Heart right ventricle (tissue), 16 donors: Measurements from ENCODE around the gene SLC38A3. TPM values are rescaled to one million over a fixed set of nuclear protein-coding genes. Genes with fewer than 3 reads are reported as not detected.
A peak's percentile ranks its signal among the peaks of the same experiment; 100 is the strongest.

Experiments used
- ATAC-seq, 8 donors: fragments of 200-7000 bp; cut with Tn5 transposase; one replicate each; pipeline ENCODE4 v1.9.1; 2020; ENCODE audit warnings: mild to moderate bottlenecking in 8 of 8, moderate library complexity in 8 of 8, moderate number of reproducible peaks in 1 of 8
- DNase-seq, 2 donors: peaks; one replicate each; pipeline ENCODE4 v3.0.0-alpha.2; 2020
- H3K27ac ChIP-seq, 10 donors: fragments of 200-600 bp; sonication (generic) in 2 of 10; one replicate each; pipeline versions ENCODE4 v1.5.0 to v1.8.0; 2020 to 2022; ENCODE audit warnings: mild to moderate bottlenecking in 3 of 10
- H3K27me3 ChIP-seq, 7 donors: fragments of 200-600 bp; one replicate each; pipeline ENCODE4 v1.8.0; 2021 to 2022; ENCODE audit warnings: mild to moderate bottlenecking in 2 of 7
- H3K36me3 ChIP-seq, 9 donors: fragments of 200-600 bp; sonication (generic) in 1 of 9; one replicate each; pipeline versions ENCODE4 v1.5.0 to v1.8.0; 2020 to 2022; ENCODE audit warnings: mild to moderate bottlenecking in 2 of 9
- H3K4me1 ChIP-seq, 9 donors: fragments of 200-600 bp; sonication (generic) in 1 of 9; one replicate each; pipeline versions ENCODE4 v1.5.0 to v1.8.0; 2020 to 2022; ENCODE audit warnings: mild to moderate bottlenecking in 4 of 9
- H3K4me3 ChIP-seq, 10 donors: fragments of 200-600 bp; sonication (generic) in 2 of 10; one replicate each; pipeline versions ENCODE4 v1.5.0 to v1.8.0; 2020 to 2022; ENCODE audit warnings: mild to moderate bottlenecking in 7 of 10, moderate library complexity in 2 of 10
- H3K9me3 ChIP-seq, 11 donors: fragments of 200-600 bp in 10 of 11; sonication (generic) in 2 of 11; one replicate each; pipeline versions ENCODE4 v1.5.0 to v1.8.0; 2013 to 2022; ENCODE audit warnings: mild to moderate bottlenecking in 2 of 11, control low read depth in 1 of 11, moderate library complexity in 1 of 11
- CTCF ChIP-seq, 9 donors: fragments of 200-600 bp; sonication (generic) in 2 of 9; IDR thresholded peaks; one replicate each; pipeline versions ENCODE4 v1.5.0 to v1.8.0; 2021 to 2022; ENCODE audit warnings: antibody characterized with exemption in 9 of 9, mild to moderate bottlenecking in 5 of 9, moderate library complexity in 1 of 9
- WGBS, 2 donors: extraction: QIAGEN DNeasy Blood & Tissue Kit; methylation state at CpG; one replicate each; pipeline ENCODE4 v1.1.7; 2013; ENCODE audit warnings: inconsistent platforms in 1 of 2; 5-methylcytosine and 5-hydroxymethylcytosine counted together
- intact Hi-C, 10 donors: fragments of 100-400 bp; cut with DNase I; formaldehyde crosslinking; loops; one replicate each; pipeline versions ENCODE4 v1.11.1 to v1.14.2; 2022
- long read RNA-seq, 3 donors: library from polyadenylated mRNA; unstranded; transcript quantifications; one replicate each; pipeline ENCODE4 v2.0.0, GENCODE V29; 2020 to 2021
- polyA plus RNA-seq, 2 donors: library from polyadenylated mRNA; stranded (reverse); fragments of 200-250 nt; gene quantifications; one replicate each; pipeline ENCODE4 v1.2.3, GENCODE V29; 2013
- total RNA-seq, 10 donors: library from RNA; stranded (reverse); fragmentation: NEBNext Ultra II Directional in 3 of 10; extraction: Animal tissue kit (Norgen Biotek cat#: 25700) in 3 of 10; gene quantifications; one replicate each; pipeline versions ENCODE4 v1.2.1 to v1.2.4, GENCODE V29; 2021 to 2023
- donor health status: Arrhythmogenic right ventricular cardiomyopathy.
- donor health status: ischemic (EF 13 %, LVEDD 7.1; RV severe dilation, severe dysfunction).
- donor health status: healthy with polysubstance abuse.
- donor health status: DM: no; HTN: yes; CAD: no.
- donor health status: DM: no; HTN: no; CAD: no.
- donor health status: ischemic (EF 25% LVEDD 6.9; RV normal size, moderate dysfunction).
- donor health status: ischemic (EF 25% LVEDD 5.7; RV mildly dilated, moderate dysfunction).
- donor health status: healthy.
- donor health status: DM: yes; HTN: yes; CAD: no.
- donor health status: Ischemic cardiomyopathy.
- donor health status: ischemic (EF 35%, LVEDD 5.7; RV mildly dilated, moderate dysfunction).
- donor health status: nonischemic (EF 11% LVEDD 7.7; RV severe dilation, severe dysfunction).
- donor health status: DM: yes; HTN: yes; CAD: no.
- donor health status: PGD.
- donor health status: ischemic (EF 29% LVEDD 5.4; RV normal size, mild dysfunction).
- donor health status: nonischemic (EF 23%, LVEDD 6.1; RV moderate dilation, normal function).

SLC38A3 gene
- total RNA-seq (10 to 100 TPM in 7 of 10 donors, 1 to 10 TPM in 3; 6.2 to 16.4 (median 11.2) TPM), polyA plus RNA-seq (10 to 100 TPM in 1 of 2 donors, 1 to 10 TPM in 1; 1.4 to 11.8 TPM)
- long read RNA-seq, donor 1, partial matches to known transcripts: 1 of 2 reads
- long read RNA-seq, donor 1, other reads (novel, unspliced or antisense): 0 of 2 reads
- long read RNA-seq, donor 2, partial matches to known transcripts: 3 of 6 reads
- long read RNA-seq, donor 2, other reads (novel, unspliced or antisense): 2 of 6 reads
- long read RNA-seq, donor 3: 0 reads

DNA sequence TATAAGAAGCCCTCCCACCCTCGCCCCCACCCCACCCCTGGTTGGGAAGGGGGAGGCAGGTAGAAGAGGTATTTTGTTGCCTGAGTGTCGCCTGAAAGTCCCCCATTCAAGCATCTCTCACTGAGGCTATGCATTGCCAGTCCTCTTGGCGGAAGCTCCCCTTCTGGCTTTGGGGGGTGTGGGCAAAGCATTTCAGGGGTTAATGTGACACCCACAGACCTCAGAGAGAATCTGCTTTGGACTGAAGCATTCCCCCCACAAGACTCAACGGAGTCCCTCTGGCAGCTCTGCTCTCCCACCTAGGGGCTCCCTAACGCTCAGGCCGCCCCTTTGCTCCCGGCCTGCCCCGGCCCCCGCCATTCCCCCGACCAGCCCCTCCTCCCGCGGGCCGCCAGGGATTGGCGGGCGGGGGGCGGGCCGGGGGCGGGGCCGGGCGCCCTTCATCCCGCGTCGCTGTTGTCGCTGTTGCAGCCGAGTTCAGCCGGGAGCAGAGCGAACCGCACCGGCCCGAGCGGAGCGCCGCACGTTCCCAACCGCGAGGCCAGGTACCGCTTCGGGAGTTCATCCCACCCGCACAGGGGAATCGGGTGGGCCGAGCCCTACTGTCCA, at the start of gene SLC38A3:
TSS of gene SLC38A3 (plus strand) at position 468 of the 609 bp plus-strand sequence. CDS start 8,929 bp downstream, outside the sequence.
- DNase-seq: peak in 1 of 2 donors; percentile 47
- Histone ChIP-seq H3K4me3 (peak within 1 kb of the TSS in 9 of 10 donors; percentile 36 to 66 (median 59)), H3K36me3 (no peaks in the 10 kb centered on the region), H3K4me1 (peaks cover 0 to 29% (median 19%) of the 10 kb centered on the region in 9 donors), H3K9me3 (no peaks in the 10 kb centered on the region), H3K27ac (peak within 1 kb of the TSS; percentile 10 to 85 (median 74)), H3K27me3 (peaks cover 0 to 61% (median 41%) of the 10 kb centered on the region in 7 donors)
- TF ChIP-seq CTCF (IDR thresholded peaks at IDR 0.05): no peak
- intact Hi-C loops: no loop called here
- 3 to 4% methylated on average over 40 to 41 of the region's 41 CpGs for WGBS, 2 donors
- peak; percentile 71 to 87 (median 78) for ATAC-seq

DNA sequence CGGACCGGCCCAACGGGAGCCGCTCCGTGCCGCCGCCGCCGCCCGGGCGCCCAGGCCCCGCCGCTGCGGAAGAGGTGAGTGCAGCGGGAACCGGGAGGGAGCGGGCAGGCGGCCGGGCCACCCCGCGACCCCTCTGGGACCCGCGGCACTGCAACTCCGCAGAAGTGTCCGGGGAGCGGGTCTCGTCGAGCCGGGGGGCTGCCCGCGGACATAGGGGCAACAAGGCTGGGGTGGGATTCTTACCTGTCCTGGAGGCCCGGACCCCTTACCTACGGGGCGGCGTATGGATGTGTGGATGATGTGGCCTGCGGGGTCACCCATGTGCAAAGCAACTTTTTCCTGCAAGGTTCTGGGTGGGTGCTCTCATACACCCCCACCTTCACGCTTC, 49.6 kb upstream of the SLC38A3 start:
- peaks cover 5 to 51% (median 32%) of the 10 kb centered on the region in 9 donors for H3K4me1 ChIP-seq
- 3 to 4% methylated on average over 33 to 37 of the region's 37 CpGs for WGBS, 2 donors
- peaks cover 0 to 41% (median 0%) of the 10 kb centered on the region in 7 donors for H3K27me3 ChIP-seq
- peak overlapping the region; percentile 19 to 67 (median 60) for H3K4me3 ChIP-seq
- no peak for ATAC-seq
- intact Hi-C loops: loop anchor here in 3 of 10 donors (1.0 to 2.0 kb wide), 3 partner anchors 33 to 35 kb away; no protein-coding TSS in a partner anchor
- peak overlapping the region; percentile 68 to 91 (median 84) for H3K27ac ChIP-seq
- no peak for DNase-seq
- H3K36me3 ChIP-seq: no peaks in the 10 kb centered on the region
- TF ChIP-seq CTCF (IDR thresholded peaks at IDR 0.05): no peak
- no peaks in the 10 kb centered on the region for H3K9me3 ChIP-seq

DNA sequence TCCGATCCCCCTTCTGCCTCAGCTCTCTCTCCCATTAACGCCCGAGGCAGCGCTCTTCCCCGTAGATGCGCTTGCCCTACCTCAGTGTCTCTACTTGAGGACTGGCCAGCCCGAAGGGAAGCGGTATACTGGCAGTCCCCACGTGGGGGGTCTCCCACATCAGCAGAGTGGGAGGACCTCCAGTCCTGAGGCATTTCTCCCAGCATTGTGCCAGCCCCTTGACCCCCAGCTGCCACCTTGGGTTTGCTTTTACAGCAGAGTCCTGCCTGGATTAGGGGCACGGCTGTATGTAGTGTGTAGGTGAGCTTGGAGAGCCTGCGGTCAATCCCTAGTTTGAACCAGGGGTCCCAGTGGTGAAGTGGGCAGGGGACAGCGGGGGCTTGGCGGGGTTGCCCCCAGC, 49.2 kb upstream of the SLC38A3 start:
- Histone ChIP-seq H3K4me1 (peaks cover 7 to 55% (median 32%) of the 10 kb centered on the region in 9 donors), H3K36me3 (no peaks in the 10 kb centered on the region), H3K27me3 (peaks cover 0 to 41% (median 0%) of the 10 kb centered on the region in 7 donors), H3K9me3 (no peaks in the 10 kb centered on the region), H3K27ac (peak overlapping the region; percentile 68 to 91 (median 84)), H3K4me3 (peak overlapping the region; percentile 19 to 67 (median 60))
- intact Hi-C loops: loop anchor here in 3 of 10 donors (1.0 to 2.0 kb wide), 3 partner anchors 33 to 35 kb away; no protein-coding TSS in a partner anchor
- ATAC-seq (no peak), DNase-seq (no peak)
- no peak for TF ChIP-seq CTCF (IDR thresholded peaks at IDR 0.05)
- WGBS, 2 donors: 38 to 40% methylated on average over 13 of the region's 13 CpGs
